ENCODE data around the gene DTX4. TPM values are rescaled to one million over a fixed set of nuclear protein-coding genes. Genes with fewer than 3 reads are reported as not detected.
A peak's percentile ranks its signal among the peaks of the same experiment; 100 is the strongest.
"Not testable (repeated sequence)": the region's sequence is repeated elsewhere in the genome, so short reads cannot be mapped to it uniquely, and the experiment has no call there.

DTX4 gene
- 43.9 TPM for polyA plus RNA-seq
- long read RNA-seq, donor 1, full-length matches to known transcripts, result 10 of 10 reads
- long read RNA-seq, donor 1, partial matches to known transcripts, result 0 of 10 reads
- long read RNA-seq, donor 1, other reads (novel, unspliced or antisense), result 0 of 10 reads
- long read RNA-seq, donor 2, full-length matches to known transcripts, result 3 of 102 reads
- long read RNA-seq, donor 2, partial matches to known transcripts, result 99 of 102 reads
- long read RNA-seq, donor 2, other reads (novel, unspliced or antisense), result 0 of 102 reads
- long read RNA-seq, donor 3, result 0 reads
- long read RNA-seq, donor 4, result 0 reads
- long read RNA-seq, donor 5, full-length matches to known transcripts, result 3 of 3 reads
- long read RNA-seq, donor 5, partial matches to known transcripts, result 0 of 3 reads
- long read RNA-seq, donor 5, other reads (novel, unspliced or antisense), result 0 of 3 reads
- long read RNA-seq, donor 6, full-length matches to known transcripts, result 7 of 16 reads
- long read RNA-seq, donor 6, partial matches to known transcripts, result 9 of 16 reads
- long read RNA-seq, donor 6, other reads (novel, unspliced or antisense), result 0 of 16 reads
- long read RNA-seq, donor 7, full-length matches to known transcripts, result 4 of 15 reads
- long read RNA-seq, donor 7, partial matches to known transcripts, result 11 of 15 reads
- long read RNA-seq, donor 7, other reads (novel, unspliced or antisense), result 0 of 15 reads
- long read RNA-seq, donor 8, full-length matches to known transcripts, result 4 of 9 reads
- long read RNA-seq, donor 8, partial matches to known transcripts, result 5 of 9 reads
- long read RNA-seq, donor 8, other reads (novel, unspliced or antisense), result 0 of 9 reads
- long read RNA-seq, donor 9, full-length matches to known transcripts, result 4 of 11 reads
- long read RNA-seq, donor 9, partial matches to known transcripts, result 7 of 11 reads
- long read RNA-seq, donor 9, other reads (novel, unspliced or antisense), result 0 of 11 reads
- long read RNA-seq, donor 10, full-length matches to known transcripts, result 6 of 12 reads
- long read RNA-seq, donor 10, partial matches to known transcripts, result 6 of 12 reads
- long read RNA-seq, donor 10, other reads (novel, unspliced or antisense), result 0 of 12 reads
- long read RNA-seq, donor 11, partial matches to known transcripts, result 92 of 93 reads
- long read RNA-seq, donor 11, other reads (novel, unspliced or antisense), result 0 of 93 reads

DNA sequence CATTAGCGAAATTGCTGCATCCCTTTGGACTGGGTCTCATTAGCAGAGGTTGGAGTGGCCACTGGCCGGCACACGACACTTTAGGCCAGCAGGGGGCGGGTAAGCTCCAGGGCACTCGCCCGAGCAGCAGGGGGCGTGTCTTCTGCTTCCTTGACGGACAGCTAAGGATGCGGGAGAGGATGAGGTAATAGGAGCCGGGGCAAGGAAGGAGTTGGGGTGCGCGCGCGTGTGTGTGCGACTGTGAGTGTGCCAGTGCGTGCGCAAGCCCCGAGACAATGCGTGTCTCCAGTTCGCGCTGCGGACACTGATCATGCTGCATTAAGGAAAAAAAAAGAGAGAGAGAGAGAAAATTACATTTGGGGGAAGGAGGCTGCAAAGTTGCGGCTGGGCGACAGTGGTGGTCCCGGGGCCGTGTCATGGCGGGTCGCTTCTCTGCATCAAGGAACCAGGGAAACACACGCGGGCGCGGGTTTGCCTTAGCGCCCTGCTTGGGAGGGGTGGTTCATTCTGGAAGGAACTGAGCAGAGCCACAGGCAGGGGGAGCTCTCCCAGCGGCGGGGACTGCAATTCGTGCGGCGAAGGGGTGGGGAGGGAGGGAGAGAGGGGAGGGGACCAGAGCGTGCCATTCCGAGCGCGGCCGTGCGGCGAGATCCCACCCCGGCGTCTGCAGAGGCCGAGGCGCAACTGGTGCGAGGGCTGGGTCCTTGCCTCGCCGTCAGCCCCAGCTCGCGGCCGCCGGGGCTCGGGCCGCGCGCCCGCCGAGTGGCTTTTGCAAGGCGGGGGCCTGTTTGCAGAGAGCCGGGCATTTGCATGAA lies at the start of gene DTX4:
Gene DTX4 (plus strand): TSS at position 625 of the 815 bp plus-strand sequence. CDS start 464 bp downstream, outside the sequence.
- Histone ChIP-seq H3K4me1 (ENCODE audit: control insufficient read depth, insufficient read depth, low read length) (peaks cover 23% of the 10 kb centered on the region), H3K27ac (ENCODE audit: low read length) (peak within 1 kb of the TSS; percentile 98), H3K9me3 (ENCODE audit: control insufficient read depth, low read depth, low read length) (no peaks in the 10 kb centered on the region), H3K27me3 (ENCODE audit: control insufficient read depth, insufficient read depth, low read length) (no peaks in the 10 kb centered on the region), H3K4me3 (ENCODE audit: low read length) (peak within 1 kb of the TSS; percentile 76), H3K36me3 (ENCODE audit: control insufficient read depth, insufficient read depth, low read length) (peaks cover 2% of the 10 kb centered on the region)
- no CpG with 5 or more reads among the region's 64 CpGs for WGBS (ENCODE audit: insufficient coverage, low lambda C conversion rate)
- DNase-seq, result peak; percentile 91

DNA sequence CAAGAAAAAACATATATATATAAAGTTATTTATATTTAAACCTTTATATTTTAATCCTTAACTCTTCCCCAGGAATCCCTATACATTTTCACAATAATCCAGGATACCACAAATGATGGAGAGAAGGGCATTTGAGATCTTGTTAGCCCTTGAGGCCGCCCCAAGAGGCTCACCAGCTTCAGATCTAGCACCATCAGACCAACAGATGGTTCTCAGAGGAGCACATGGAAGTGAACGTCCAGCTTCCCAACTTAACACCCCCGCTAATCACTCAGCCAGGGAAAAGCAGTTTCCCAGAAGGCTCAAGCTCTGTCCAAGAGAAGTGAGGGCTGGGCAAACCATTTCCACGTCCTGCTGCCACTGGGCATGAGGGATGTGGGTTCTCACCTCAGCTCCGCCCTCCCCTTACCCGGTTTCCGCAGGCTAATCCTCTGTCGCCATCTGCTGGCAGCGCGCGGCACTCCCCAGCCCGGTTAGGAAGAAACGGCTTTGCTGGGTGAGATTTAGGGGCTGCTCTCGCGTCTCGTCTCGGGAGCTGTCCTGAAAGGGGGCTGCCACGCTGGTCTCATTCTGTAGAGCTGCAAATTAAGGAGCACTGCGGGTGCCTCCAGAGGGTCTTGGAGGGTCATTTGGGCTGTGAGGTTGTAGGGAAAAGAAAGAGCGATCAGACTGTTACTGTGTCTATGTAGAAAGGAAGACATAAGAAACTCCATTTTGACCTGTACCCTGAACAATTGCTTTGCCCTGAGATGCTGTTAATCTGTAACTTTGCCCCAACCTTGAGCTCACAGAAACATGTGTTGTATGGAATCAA lies 36.1 kb upstream of the DTX4 start:
- DNase-seq, result peak; percentile 73 to 86
- H3K4me1 ChIP-seq (ENCODE audit: control insufficient read depth, insufficient read depth, low read length), result peaks cover 10% of the 10 kb centered on the region
- no peaks in the 10 kb centered on the region for H3K27me3 ChIP-seq (ENCODE audit: control insufficient read depth, insufficient read depth, low read length)
- peak overlapping the region; percentile 61 for H3K27ac ChIP-seq (ENCODE audit: low read length)
- peaks cover 7% of the 10 kb centered on the region for H3K9me3 ChIP-seq (ENCODE audit: control insufficient read depth, low read depth, low read length)
- H3K4me3 ChIP-seq (ENCODE audit: low read length), result no peak overlapping the region
- no CpG with 5 or more reads among the region's 20 CpGs for WGBS (ENCODE audit: insufficient coverage, low lambda C conversion rate)
- H3K36me3 ChIP-seq (ENCODE audit: control insufficient read depth, insufficient read depth, low read length), result peaks cover 23% of the 10 kb centered on the region

DNA sequence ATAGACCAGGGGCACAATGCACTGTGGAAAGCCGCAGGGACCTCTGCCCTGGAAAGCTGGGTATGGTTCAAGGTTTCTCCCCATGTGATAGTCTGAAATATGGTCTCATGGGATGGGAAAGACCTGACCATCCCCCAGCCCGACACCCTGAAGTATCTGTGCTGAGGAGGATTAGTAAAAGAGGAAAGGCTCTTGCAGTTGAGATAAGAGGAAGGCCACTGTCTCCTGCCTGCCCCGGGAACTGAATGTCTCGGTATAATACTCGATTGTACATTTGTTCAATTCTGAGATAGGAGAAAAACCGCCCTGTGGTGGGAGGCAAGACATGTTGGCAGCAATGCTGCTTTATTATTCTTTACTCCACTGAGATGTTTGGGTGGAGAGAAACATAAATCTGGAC lies 35.4 kb upstream of the DTX4 start:
- peak overlapping the region; percentile 61 for H3K27ac ChIP-seq (ENCODE audit: low read length)
- not testable (repeated sequence) for H3K9me3 ChIP-seq (ENCODE audit: control insufficient read depth, low read depth, low read length); H3K4me3 ChIP-seq (ENCODE audit: low read length); H3K27me3 ChIP-seq (ENCODE audit: control insufficient read depth, insufficient read depth, low read length)
- peaks cover 20% of the 10 kb centered on the region for H3K36me3 ChIP-seq (ENCODE audit: control insufficient read depth, insufficient read depth, low read length)
- H3K4me1 ChIP-seq (ENCODE audit: control insufficient read depth, insufficient read depth, low read length), result peaks cover 10% of the 10 kb centered on the region
- no CpG with 5 or more reads among the region's 6 CpGs for WGBS (ENCODE audit: insufficient coverage, low lambda C conversion rate)
- DNase-seq, result peak; percentile 14 to 63

DNA sequence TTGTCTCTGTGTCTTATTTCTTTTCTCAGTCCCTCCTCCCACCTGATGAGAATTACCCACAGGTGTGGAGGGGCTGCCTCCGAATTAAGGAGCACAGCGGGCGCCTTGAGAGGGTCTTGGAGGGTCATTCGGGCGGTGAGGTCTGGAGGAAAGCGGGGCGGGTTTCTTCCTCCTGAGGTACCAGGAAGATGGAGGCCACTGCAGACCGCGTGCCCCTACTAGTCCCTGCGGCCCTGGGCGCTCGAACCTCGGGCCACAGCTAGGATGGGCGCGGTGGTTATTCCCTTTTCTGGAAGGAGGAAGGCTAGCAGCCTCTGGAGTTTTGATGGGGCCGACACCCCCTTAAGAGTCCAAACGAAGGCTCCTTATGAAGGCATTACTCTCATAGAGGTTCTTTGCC lies 34.7 kb upstream of the DTX4 start:
- Histone ChIP-seq H3K36me3 (ENCODE audit: control insufficient read depth, insufficient read depth, low read length) (peaks cover 14% of the 10 kb centered on the region), H3K4me3 (ENCODE audit: low read length) (no peak overlapping the region), H3K4me1 (ENCODE audit: control insufficient read depth, insufficient read depth, low read length) (peaks cover 10% of the 10 kb centered on the region), H3K9me3 (ENCODE audit: control insufficient read depth, low read depth, low read length) (no peaks in the 10 kb centered on the region), H3K27me3 (ENCODE audit: control insufficient read depth, insufficient read depth, low read length) (no peaks in the 10 kb centered on the region), H3K27ac (ENCODE audit: low read length) (peak overlapping the region; percentile 61)
- WGBS (ENCODE audit: insufficient coverage, low lambda C conversion rate), result no CpG with 5 or more reads among the region's 17 CpGs
- no peak for DNase-seq

DNA sequence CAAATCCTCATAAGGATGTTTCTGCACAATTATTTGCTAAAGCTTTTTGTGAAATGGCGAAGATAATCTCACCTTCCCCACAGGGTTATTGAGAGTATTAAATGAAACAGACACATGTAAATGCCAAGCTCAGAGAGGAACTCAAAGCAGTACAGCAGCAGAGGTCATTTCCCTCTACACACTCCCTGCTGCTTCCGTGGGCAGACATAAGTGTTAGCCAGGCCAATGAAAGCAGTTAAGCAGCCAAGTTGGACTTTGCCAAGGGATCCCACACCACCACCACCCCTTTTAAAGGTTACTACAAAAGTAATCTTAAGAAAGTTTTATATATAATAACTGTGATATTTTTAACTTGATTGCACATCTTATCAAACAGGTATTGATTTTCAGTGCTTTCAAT lies 33.3 kb upstream of the DTX4 start:
- H3K36me3 ChIP-seq (ENCODE audit: control insufficient read depth, insufficient read depth, low read length), result peaks cover 4% of the 10 kb centered on the region
- H3K4me3 ChIP-seq (ENCODE audit: low read length), result no peak overlapping the region
- H3K4me1 ChIP-seq (ENCODE audit: control insufficient read depth, insufficient read depth, low read length), result peaks cover 10% of the 10 kb centered on the region
- H3K27ac ChIP-seq (ENCODE audit: low read length), result no peak overlapping the region
- no peaks in the 10 kb centered on the region for H3K9me3 ChIP-seq (ENCODE audit: control insufficient read depth, low read depth, low read length)
- DNase-seq, result no peak
- WGBS (ENCODE audit: insufficient coverage, low lambda C conversion rate), result no CpG with 5 or more reads among the region's 2 CpGs
- H3K27me3 ChIP-seq (ENCODE audit: control insufficient read depth, insufficient read depth, low read length), result no peaks in the 10 kb centered on the region

DNA sequence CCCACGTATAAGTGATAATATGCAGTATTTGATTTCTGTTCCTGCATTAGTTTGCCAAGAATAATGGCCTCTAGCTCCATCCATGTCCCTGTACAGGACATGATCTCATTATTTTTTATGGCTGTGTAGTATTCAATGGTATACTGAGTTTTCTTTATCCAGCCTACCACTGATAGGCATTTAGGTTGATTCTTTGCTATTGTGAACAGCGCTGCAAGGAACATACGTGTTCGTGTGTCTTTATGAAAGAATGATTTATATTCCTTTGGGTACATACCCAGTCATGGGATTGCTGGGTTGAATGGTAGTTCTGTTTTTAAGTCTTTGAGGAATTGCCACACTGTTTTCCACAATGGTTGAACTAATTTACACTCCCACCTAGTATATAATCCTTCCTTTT lies 30.7 kb upstream of the DTX4 start:
- 90% methylated on average over 2 of the region's 4 CpGs for WGBS (ENCODE audit: insufficient coverage, low lambda C conversion rate)
- no peak overlapping the region for H3K27ac ChIP-seq (ENCODE audit: low read length)

DNA sequence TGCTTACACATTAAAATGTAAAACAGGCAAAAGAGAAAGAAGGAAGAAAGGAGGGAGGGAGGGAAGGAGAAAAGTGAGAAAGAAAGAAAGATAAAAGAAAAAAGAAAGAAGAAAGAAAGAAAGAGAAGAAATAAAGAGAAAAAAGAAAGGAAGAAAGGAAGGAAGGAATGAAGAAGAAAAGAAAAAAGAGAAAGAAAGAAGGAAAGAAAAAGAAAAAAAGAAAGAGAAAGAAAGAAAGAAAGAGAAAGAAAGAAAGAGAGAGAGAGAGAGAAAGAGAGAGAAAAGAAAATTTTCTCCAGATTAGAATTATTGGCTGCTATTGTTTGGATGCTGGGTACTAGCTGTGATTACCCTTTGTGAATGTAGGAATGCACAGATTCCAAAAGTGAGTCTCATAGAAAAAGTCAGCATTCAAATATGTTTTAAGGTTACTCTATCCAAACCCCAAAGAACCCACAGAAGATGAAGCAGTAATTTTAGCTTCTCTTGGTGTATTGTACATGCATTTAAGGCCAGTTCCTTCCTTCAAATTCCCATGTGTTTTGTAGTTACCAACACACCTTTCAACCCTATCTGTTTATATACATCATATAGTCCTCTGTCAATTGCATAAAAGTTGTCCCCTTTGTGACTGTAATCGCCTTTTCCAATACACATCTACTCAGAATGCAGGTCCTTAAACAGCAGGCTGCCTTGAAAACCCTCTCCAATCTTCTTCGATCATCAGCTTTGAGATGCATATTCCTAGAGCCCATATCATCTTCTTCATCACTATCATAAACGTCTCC lies 30.1 kb upstream of the DTX4 start:
- WGBS (ENCODE audit: insufficient coverage, low lambda C conversion rate), result no CpG with 5 or more reads among the region's 3 CpGs
- H3K4me3 ChIP-seq (ENCODE audit: low read length), result peak overlapping the region; percentile 77
- no peaks in the 10 kb centered on the region for H3K9me3 ChIP-seq (ENCODE audit: control insufficient read depth, low read depth, low read length)
- H3K27ac ChIP-seq (ENCODE audit: low read length), result peak overlapping the region; percentile 97
- DNase-seq, result no peak
- no peaks in the 10 kb centered on the region for H3K27me3 ChIP-seq (ENCODE audit: control insufficient read depth, insufficient read depth, low read length)
- H3K4me1 ChIP-seq (ENCODE audit: control insufficient read depth, insufficient read depth, low read length), result peaks cover 16% of the 10 kb centered on the region
- no peaks in the 10 kb centered on the region for H3K36me3 ChIP-seq (ENCODE audit: control insufficient read depth, insufficient read depth, low read length)

More for the DNA sequence above, 30.7 kb upstream of the DTX4 start:
- no peaks in the 10 kb centered on the region for H3K9me3 ChIP-seq (ENCODE audit: control insufficient read depth, low read depth, low read length)
- no peaks in the 10 kb centered on the region for H3K27me3 ChIP-seq (ENCODE audit: control insufficient read depth, insufficient read depth, low read length)
- DNase-seq, result no peak
- no peaks in the 10 kb centered on the region for H3K36me3 ChIP-seq (ENCODE audit: control insufficient read depth, insufficient read depth, low read length)
- peaks cover 20% of the 10 kb centered on the region for H3K4me1 ChIP-seq (ENCODE audit: control insufficient read depth, insufficient read depth, low read length)
- H3K4me3 ChIP-seq (ENCODE audit: low read length), result no peak overlapping the region

DNA sequence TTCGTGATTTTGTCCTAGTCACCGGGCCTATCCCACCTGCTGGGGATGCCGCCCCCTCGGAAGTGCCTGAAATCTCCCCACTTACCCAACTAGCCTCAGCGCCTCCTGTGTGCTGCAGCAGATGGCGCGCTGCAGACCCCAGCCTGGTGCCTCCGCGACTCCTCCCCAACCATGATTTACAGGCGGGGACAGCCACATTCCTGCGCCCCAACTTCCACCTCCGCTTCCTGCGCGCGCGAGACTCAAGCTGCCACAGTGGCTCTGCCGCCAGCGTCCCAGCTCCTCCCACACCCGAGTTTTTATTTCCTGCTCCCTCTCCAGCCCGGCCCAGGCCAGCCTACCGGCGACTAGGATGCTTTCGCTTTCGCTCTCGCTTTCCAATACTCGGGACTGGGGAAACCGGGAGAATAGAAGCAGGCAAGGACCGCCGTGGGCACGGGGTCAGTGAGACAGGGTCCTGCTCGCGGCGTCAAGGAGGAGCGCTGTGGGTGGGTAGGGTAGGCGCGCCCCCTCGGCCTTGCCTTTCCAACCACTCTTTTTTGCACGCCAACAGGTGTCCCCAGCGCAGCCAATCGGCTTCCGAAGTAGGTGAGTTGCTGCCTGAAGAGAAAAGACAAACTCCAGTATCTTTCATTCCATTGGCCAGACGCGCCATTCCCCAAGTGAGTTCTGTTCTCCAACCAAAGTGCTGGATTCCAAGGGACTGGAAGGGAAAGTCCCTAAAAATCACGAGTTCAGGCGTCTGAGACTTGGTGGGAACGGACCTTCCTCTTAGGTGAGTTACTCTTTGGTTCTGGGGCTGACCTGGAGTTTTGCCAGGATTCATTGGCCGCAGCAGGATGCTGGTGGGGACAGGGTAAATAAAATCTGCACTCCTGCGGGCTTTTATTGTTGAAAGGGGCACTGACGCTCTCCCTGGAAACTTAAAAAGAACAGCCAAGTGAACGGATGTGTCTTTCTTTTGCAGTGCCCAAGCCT lies 29.1 kb upstream of the DTX4 start, which contains the start of gene FAM111A:
Gene FAM111A (plus strand): TSS at position 327 of the 978 bp plus-strand sequence. CDS start 6,017 bp downstream, outside the sequence.
- no peaks in the 10 kb centered on the region for H3K27me3 ChIP-seq (ENCODE audit: control insufficient read depth, insufficient read depth, low read length)
- H3K4me1 ChIP-seq (ENCODE audit: control insufficient read depth, insufficient read depth, low read length), result peaks cover 10% of the 10 kb centered on the region
- no peaks in the 10 kb centered on the region for H3K9me3 ChIP-seq (ENCODE audit: control insufficient read depth, low read depth, low read length)
- H3K27ac ChIP-seq (ENCODE audit: low read length), result peak within 1 kb of the TSS; percentile 97
- no peaks in the 10 kb centered on the region for H3K36me3 ChIP-seq (ENCODE audit: control insufficient read depth, insufficient read depth, low read length)
- no CpG with 5 or more reads among the region's 50 CpGs for WGBS (ENCODE audit: insufficient coverage, low lambda C conversion rate)
- peak within 1 kb of the TSS; percentile 77 for H3K4me3 ChIP-seq (ENCODE audit: low read length)
- DNase-seq, result peak; percentile 90 to 98
